WI38 (cell line): ENCODE data around the gene RPS29.

ENCODE experiments used
- H3K4me3 ChIP-seq: 2 replicates; pipeline ENCODE4 v1.5.1; 2011; ENCODE audit warnings: low read depth, mild to moderate bottlenecking, control low read depth, low read length
- CTCF ChIP-seq: IDR thresholded peaks from 2 replicates; pipeline ENCODE4 v1.5.1; 2012; ENCODE audit warnings: low read depth, mild to moderate bottlenecking, control low read depth, low read length

RPS29 gene

GRCh38 chr14:49553106-49553505 is 33.1 kb downstream of the RPS29 start:
- no peak for TF ChIP-seq CTCF
- H3K4me3 ChIP-seq: no peak overlapping the region

GRCh38 chr14:49551569-49551968 is 34.6 kb downstream of the RPS29 start:
- no peak overlapping the region for H3K4me3 ChIP-seq
- no peak for TF ChIP-seq CTCF

DNA sequence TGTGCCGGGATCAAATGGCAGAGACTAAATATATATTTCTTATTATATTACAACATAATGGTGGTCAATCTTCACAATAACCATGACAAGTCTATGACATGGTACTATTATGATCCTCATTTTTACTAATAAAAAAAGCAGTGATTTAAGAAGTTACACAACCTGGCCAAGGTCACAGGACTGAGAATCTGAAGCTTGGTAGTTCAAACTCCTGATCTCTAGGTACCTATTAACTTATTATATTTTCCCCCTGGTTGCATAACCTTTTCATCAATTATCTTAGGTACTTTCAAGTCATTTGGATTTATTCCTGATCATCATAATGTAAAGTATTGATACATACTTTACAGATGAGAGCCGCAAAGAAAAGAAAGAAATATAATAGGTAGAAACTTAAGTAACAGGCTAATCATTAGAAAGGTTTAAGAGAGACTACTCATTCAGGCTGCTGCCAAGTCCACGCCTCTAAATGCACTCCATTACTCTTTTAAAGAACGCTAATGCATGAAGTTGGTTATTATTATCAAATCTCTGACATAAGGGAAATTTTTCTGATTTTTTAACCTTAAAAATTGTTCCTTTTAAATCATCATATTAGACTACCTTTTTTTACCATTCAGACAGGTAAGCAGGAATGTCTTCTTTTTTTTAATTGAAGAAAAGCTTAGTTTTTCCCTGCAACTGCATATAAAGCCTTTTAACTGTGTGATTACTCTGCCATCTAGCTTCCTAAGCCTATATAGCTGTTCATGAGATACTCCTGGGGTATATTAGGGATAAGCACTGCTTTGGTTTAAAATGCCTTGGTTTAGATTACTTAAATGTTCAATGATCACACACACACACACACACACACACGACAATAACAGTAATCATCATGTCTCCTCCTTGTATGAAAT is 35.6 kb downstream of the RPS29 start:
- H3K4me3 ChIP-seq: no peak overlapping the region
- no peak for TF ChIP-seq CTCF

DNA sequence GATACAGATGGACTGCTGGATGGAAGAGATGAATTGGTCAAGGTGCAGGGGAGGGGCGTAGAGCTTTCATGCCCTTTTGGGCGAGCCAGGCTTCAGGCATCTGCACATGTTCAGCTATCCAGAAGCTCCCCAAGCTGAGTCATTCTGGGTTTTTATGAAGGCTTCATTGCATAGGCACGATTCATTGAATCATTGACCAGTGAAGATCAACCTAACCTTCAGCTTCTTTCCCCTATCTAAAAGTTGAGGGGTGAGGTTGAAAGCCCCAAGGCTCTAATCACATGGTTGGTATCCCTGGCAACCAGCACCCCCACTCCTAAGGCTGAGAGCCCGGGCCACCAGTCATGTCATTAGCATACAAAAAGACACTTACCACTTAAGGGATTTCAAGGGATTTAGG is 36.3 kb downstream of the RPS29 start:
- H3K4me3 ChIP-seq: no peak overlapping the region
- TF ChIP-seq CTCF: no peak

DNA sequence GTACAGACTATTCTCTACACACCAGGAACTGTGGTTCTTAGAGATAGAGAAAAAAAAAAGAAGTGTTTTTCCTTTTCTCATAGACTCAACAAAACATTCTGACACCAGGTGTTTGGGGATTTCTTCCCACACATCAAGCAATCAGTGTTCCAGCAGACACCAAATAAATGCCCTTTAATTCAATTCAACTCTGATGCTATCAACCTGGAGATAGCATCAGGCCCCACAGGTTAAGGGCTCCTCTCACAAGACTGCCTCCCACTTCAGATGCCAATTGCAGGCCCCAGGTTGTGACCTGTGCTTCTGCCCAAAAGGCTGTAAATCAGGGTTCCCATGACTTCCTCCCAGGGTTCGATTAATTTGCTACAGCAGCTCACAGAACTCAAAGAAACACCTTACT is 36.7 kb downstream of the RPS29 start:
- no peak for TF ChIP-seq CTCF
- H3K4me3 ChIP-seq: no peak overlapping the region

DNA sequence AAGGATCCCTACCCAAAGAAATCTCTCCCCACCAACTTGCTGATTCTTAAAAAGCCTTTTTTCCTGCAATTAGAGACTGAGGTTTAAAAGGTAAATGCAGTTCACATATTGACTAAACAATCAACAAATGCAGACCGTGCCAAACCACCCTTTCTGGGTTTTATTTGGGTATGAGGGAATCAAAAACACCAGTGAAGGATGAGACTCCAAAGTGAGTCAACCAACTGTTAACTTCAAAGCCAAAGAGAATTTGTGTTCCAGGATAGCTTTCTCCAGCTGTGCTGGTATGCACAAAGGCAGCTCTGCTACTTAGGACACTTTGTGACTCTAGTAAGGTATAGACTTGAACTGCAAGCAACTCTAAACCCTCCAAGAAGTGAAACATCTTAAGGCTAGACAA is 39.4 kb downstream of the RPS29 start:
- no peak overlapping the region for H3K4me3 ChIP-seq
- TF ChIP-seq CTCF: no peak

- no peak overlapping the region for H3K4me3 ChIP-seq
- TF ChIP-seq CTCF: no peak
Measured at GRCh38 chr14:49545716-49546115, 40.5 kb downstream of the RPS29 start.
